HG03097 (cell line): ENCODE data around the gene SPTBN1.

Experiments used
- ATAC-seq: cut with Tn5 transposase; IDR thresholded peaks from one replicate; pipeline ENCODE4 v1.9.1; 2021; ENCODE audit not compliant: unreplicated experiment, low FRiP score

The SPTBN1 gene

DNA sequence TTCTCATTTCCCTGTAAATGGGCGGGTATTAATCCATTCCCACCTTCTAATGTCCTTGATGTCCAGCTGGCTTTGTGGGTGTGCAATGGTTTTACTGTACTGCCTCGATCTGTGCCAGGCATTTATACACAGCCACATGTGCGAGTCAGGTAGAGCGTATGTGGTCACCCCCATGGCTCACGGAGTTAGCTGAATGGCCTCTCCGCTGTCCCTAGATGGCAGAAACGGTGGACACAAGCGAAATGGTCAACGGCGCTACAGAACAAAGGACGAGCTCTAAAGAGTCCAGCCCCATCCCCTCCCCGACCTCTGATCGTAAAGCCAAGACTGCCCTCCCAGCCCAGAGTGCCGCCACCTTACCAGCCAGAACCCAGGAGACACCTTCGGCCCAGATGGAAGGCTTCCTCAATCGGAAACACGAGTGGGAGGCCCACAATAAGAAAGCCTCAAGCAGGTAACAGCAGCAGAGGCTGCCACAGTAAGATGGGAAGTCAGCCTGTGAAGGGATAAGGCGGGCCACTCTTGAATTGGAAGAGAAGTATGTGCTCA is 208.2 kb downstream of the SPTBN1 start:
- ATAC-seq, result no peak

DNA sequence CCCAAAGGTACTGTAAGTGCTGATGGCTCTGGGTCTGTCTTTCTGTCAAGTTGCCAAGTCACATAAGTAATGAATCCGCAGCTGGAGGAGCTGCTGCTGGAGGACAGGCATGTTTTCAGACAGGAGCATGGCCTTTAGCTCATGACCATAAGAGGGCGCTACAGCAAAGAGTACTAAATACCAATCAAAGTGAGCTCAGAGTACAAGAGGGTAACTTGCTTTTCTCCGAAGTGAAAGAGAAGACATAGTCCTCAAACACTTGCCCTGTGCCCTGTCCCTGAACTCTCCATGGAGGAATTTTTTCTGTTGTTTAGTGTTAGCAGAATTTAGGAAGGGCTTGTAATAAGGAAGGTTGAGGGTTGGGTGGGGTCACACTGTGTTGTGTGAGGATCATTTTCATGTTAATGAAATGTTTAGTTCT is 209.3 kb downstream of the SPTBN1 start:
- ATAC-seq, result no peak

DNA sequence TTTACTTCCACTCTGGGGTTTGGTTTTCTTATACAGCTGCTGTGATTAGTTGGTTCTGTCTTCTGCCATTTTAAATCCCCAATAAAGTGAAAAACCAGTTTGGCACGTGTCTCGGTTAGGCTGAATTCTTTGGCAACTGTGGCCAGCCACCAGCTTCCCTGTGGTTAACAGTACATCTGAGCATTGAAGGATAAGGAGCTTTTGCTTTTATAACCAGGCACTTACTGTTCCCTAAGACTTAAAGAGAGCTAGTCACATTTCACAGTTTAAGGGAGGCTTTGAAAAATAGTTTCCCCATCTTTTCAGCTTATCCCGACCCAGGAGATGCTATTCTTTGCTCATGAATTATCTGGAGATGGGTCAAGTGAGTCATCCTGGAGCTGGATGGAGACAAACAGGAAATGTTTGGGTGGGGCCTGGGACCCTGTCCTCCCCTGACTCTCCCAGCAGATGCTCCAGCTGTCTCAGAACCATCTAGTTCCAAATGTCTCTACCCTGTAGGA is 210.1 kb downstream of the SPTBN1 start:
- no peak for ATAC-seq

DNA sequence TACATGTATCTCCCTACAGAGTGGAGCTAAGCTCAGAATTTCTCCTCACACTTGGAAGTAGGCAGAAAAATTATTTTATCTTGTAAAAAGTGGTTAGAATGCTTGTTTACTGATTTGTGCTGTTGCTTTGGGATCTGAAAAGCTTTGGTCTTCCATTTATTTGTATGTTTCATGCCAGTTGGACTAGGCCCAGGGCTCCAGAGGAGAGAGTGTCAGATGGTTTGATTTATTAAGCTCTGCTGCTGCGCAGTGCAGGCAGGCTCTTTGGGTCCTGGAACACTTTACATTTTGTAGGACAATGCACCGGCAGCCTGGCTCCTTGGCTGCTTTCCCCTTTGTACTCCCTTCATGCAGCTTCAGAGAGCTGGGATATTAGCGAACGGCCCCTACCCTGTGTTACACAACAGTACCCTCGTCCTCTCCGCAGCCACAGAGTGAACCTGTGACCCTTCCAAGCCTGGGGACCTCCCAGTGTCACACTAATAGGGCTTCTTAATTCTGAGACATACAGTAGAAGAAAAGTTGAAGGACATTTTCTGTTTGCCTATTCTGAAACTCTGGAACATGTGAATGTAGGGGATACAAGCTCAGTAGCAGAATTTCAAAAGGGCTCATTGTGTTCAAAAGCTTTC is 210.6 kb downstream of the SPTBN1 start:
- no peak for ATAC-seq

DNA sequence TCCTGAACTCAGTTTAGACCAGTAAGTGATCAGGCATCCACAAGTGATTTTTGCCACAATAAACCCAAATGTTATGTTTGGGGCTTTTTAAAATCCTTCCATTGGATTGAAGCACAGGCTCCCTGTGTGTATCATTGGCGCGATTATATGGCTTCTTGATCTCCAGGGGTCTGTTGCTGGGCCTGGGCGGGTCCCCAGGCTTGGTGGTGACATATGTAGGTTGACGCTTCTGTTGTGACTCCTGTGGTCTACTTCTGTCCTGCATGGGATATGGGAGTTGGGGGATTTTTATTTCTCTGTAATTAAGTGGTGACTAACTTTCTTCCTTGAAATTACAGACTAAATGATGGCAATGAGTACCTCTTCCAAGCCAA is 211.1 kb downstream of the SPTBN1 start:
- no peak for ATAC-seq

DNA sequence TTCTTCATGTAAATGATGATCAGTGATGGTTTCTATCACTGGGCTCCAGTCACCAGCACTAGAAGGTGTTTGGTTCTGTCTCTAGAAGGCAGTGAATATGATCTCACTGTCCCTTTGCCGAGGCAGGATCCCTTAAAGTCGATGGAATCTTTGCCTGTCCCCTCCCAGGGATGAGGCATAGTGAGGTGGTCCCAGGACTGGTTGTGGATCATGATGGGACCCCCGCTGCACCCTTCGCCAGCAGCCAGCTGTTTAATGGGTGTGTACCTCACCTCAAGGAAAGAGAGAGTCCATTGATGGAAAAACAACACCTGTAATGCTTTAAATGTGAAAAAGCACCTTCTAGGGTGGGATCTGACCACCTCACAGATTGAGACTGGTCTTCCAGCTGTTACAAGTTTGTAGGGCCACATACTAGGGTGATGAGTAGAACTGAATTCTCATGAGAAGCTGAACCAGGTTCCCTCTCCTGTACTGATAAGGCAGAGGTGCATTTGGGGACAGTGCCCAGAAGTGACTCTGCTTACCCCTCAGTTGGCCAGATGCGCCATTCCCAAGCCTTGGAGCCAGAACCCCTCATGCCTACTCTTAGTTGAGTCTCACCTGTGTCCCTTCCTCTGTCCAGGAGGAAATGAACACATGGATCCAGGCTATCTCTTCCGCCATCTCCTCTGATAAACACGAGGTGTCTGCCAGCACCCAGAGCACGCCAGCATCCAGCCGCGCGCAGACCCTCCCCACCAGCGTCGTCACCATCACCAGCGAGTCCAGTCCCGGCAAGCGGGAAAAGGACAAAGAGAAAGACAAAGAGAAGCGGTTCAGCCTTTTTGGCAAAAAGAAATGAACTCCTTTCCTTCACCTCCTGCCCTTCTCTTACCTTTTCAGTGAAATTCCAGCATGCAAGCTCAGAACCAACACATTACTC is 211.9 kb downstream of the SPTBN1 start:
- no peak for ATAC-seq

DNA sequence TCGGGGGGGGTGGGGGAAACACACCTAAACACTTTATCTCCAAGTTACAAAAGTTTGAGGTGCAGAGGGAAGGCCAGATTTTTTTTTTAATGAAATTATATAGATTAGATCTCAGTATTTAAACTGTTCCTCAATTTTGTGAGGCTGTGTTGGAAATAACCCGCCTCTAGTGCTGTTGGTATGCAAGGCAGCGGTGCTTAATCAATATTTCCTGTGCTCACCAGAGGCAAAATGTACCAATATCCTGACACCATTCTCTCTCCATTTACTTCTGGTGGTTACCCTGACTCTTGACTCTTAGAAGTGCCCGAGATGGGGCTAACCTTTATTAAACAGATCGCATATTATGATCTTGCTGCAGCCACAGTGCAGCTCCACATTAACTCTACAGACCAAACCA is 212.6 kb downstream of the SPTBN1 start:
- no peak for ATAC-seq

DNA sequence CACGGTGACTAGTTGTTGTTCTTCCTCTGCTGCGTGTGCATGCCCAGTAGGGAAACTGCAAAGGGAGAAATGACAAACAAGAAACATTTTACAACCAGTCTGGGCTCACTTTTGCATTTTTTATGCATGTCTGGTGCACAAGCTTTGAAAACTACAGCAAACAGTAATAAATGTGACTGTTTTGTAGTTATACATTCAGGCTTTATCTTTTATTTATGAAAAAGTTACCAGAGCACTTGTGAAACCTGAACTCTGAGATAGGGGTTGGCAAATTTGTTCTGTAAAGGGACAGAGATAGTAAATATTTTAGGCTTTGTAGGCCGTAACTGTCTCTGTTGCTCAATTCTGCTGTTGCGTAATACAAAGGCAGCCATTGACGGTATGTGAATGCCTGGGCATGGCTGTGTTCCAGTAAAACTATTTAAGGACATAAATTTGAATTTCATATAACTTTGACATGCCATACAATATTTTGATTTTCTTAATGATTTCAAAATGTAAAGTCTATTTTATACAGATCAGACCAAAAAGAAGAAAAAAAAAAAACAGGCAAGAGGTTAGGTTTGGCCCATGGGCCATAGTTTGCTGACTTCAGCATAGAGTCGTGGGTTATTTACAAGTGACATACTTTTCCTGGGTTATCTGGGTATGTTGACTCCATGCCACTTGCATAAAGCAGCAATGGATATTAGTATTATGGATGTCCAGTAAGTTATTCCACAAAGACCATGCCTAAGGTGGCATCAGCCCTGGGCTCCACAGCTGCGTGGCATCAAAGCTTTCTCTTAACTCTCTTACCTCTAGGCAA is 213.8 kb downstream of the SPTBN1 start:
- ATAC-seq, result no peak

DNA sequence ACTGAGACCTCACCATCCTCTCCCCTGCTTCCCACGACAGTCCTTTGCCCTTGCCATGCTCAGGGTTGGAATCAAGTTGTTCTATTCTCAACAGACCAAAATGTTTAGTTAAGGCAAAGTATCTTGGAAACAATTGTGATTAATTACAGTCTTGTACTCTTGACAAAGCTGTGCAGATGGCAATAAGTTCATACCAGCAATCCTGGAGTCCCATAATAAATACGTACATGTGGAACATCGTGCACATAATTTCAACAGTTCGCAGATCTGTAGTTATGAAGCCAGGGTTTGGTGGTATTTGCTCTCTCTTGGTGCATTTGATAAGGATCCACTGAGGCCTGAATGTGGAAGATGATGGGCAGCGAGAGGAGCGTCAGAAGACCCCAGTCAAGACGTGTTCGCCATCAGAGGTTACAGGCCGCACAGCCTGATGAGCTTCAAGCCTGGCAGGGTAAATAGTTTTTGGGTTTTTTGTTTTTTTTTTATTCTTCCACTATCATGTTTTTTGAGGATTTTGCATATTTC is 214.4 kb downstream of the SPTBN1 start:
- no peak for ATAC-seq

DNA sequence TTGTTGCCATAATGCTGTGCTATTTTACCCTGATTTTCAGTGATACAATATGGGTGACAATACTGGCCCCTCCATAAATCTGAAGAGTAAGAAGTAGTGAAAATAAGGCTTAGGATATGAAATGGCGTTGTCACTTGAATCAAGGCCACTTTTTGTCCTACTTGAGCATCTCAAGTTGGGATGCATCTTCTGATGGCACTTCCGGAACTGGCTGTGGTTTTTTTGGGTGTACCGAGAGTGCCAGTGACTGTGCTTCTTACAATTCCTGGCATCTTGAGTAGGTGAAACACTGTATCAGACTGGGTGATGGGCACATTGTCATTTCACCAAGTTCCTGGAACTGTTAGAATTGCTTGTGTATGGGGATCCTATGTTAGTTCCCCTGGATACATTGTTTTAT is 214.9 kb downstream of the SPTBN1 start:
- no peak for ATAC-seq

DNA sequence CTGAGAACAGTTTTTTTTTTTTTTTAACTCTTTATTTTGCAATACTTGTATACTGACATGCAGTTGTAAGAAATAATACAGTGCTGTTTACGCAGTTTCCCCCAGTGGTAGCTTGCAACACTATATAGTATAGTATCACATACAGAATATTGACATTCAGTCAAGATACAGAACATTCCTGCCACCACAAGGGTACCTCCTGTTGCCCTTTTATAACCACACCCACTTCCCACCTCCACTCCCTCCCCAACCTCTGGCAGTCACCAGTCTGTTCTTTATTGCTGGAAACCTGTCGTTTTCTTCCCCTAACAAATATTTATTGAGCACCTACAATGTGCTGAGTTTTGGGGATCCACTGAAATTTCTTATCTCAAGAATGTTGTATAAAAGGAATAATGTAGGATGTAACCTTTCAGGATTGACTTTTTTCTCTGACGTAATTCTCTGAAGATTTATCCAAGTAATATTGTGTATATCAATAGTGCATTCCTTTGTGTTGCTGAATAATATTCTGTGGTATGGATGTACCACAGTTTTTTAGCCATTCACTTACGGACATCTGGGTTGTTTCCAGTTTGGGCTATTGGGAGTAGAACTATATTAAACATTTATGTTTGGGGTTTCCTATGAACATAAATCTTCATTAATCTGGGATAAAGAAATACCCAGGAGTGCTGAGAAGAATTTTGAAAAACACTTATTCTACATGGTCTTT is 215.9 kb downstream of the SPTBN1 start:
- ATAC-seq, result no peak

DNA sequence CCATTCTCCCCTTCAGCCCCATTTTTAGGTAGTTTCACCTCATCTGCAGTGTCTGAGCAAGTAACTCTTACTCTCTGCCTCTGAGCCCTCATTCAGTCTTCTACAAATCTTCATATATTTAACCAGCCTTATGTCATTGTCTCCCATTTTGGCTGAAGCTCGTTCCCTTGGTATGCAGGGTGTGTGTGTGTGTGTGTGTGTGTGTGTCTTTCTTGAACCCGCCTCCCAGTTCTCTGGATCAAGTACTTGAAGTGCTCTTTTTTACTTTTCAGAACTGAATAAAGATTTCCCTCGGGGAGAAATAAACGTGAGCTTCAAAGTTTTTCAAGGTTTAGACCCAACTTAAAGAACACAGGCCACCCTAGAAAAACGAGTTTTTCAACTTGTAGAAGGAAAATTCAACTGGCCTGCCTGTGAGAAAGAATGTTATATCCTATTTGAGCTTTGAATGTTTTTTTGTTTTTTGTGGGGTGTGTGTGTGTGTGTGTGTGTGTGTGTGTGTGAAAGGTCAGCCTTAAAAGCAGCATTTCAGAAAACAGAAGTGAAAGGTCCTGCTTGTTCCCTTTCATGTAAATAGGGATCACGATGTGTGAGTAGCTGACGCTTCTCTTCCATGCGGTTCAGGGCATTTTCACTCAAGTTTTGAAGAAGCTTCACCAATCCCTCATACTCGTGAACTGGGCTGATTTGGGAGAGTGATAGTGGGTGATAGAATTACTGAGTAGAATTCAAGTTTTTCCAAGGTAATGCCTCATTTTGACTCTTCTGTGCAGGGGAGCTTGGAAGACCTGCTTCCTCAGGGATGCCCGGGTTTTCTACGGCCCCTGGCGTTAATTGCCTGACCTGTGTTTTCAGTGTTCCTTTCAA is 216.7 kb downstream of the SPTBN1 start:
- no peak for ATAC-seq

DNA sequence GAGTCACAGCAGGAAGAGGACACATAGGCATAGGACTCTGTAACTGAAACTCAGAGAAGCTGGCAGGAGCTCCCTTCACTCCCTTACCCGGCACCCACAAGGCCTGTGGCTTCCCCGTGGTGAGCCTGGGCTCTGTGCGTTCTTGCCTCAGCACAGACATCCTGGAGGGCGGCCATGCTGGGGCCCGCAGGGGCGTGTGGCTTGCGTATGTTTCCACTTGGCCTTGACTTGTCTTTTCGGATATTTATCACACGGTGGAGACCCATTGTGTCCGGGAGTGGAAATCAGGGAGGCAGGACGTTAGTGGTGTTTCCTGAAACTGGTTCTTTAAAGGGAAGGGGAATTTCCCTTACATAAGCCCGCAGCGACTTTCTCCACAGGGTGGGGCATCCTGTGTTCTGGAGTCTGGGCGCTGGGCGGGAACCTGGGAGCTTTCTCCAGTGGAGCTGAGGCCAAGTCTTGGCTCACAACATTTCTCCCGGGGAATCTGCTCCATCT is 217.4 kb downstream of the SPTBN1 start:
- no peak for ATAC-seq

DNA sequence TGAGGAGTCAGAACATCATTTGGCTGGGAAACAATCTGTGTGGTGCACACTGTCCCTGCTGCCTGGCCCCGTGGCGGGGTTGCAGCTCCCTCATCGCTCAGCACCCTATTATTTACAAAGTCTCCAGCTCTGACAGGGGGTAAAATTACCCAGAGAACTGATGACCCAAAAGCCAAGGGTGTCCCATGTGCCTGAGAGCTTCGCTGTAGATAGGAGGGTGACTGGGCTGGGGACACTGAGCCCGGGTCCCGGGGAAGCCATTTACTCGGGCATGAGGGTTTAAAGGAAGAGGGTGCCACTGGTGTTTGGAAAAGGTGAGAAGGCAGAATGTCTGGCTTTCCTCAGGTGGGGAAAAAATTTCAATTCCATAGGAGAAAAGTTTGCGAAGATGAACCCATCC is 219.2 kb downstream of the SPTBN1 start:
- no peak for ATAC-seq

DNA sequence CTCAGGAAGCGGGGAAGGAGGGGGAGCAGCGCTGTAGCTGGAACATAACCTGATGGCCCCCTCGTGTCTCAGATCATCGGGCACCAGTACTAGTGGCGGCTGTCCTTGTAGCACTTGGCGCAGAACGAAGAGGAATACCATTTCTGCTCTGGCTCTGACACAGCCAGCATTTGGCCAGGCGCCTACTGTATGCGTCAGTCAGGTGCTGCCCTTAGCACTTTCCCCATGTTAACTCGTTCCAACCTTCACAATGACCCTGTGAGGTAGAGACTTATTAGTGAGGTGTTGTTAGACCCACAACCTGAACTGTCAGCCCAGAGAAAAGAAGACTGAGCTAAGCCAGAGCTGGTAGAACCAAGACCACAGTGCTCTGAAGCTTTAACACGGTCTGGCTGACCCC is 219.6 kb downstream of the SPTBN1 start:
- ATAC-seq, result no peak

DNA sequence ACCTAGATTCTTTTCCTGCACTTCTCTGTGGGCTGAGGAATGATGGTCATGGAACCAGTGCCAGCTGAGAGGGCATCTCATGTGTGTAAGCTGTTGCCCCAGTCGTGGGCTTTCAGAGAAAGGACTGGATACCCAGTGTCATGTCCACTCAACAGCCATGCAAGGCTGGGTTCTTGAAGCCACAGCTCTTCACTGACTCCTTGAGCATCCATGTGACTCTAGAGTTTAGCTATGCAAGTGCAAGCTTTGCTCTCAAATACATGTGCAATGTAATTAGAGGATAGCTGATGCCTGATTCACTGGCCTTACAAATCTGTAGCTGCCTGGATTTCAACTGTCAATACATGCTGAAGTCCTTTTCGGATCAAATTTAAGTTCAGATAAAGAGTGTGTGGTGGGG is 220.5 kb downstream of the SPTBN1 start:
- no peak for ATAC-seq

DNA sequence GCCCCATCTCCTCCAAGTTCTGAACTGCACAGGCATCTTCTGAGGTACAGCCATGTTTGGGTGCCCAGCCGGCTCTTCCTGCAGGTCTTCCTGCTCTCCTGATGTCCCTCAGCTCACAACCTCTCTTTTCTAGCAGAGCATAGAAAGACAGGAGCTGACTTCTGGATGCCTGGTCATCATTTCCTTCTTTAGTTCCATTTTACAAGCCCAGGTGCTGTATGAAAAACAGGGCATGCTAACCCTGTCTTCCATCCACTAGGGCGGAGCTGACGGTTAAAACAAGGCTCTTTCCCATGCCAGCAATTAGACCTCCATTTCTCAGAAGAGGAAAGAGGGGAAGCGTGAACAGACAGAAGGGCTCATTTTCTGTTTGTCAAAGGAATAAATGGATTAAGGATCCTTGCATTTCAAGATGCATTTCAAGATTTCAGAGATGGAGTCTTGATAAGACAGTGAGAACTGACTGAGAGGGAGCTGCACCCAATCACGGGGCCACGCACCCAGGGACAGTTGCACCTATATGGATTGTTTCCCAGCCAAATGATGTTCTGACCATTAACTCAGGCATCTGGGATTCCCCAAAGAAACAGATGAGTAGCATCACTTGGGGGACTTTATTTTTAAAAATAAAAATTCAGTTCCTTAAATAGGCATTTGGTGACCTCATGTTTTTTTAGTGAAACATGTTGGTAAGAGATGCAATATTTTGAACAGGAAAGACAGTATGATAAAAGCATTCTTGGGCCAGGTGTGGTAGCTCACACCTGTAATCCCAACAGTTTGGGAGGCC is 221.5 kb downstream of the SPTBN1 start:
- ATAC-seq, result no peak

DNA sequence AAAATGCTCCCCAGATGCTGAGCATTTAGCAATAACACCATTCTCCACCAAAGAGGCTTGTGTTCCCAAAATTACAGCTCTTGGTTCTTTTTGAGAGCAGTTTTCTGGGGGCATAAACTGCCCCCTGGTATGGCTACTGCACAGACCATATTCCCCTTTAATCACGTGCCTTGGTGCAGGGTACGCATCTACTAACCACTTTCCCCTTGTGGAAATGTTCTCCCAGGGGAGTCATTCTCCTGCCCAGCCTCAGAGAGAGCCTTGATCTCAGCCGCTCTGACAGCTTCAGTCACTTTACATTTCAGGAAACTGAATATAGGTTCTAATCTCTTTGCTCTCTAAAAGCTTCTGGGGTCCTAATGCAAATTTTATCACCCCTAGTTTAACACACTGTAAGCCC is 222.6 kb downstream of the SPTBN1 start:
- ATAC-seq, result no peak
